GM18951 (cell line): ENCODE results near the gene TMPRSS2.

Experiments
- POLR2A ChIP-seq: IDR thresholded peaks from 4 replicates; pipeline ENCODE4 v1.6.1; 2011; ENCODE audit warnings: mild to moderate bottlenecking; ENCODE audit not compliant: insufficient read length, insufficient read depth; ENCODE audit errors: extremely low read depth
- in situ Hi-C: fragments of 300-500 bp; cut with MboI; formaldehyde crosslinking; loops from one replicate; pipeline ENCODE4 v1.12.0; 2022; ENCODE audit warnings: low sequenced_read_pairs, mixed read lengths, inconsistent platforms; ENCODE audit not compliant: unreplicated experiment

The TMPRSS2 gene

GRCh38 chr21:41523175-41523574, 15.2 kb upstream of the TMPRSS2 start:
- TF ChIP-seq POLR2A = no peak
- in situ Hi-C loops = no loop called here

GRCh38 chr21:41521489-41522027, 13.6 kb upstream of the TMPRSS2 start:
- in situ Hi-C loops = no loop called here
- no peak for TF ChIP-seq POLR2A

- in situ Hi-C loops = no loop called here
- no peak for TF ChIP-seq POLR2A
Measured at GRCh38 chr21:41520560-41521442, 12.8 kb upstream of the TMPRSS2 start.

- in situ Hi-C loops = no loop called here
- no peak for TF ChIP-seq POLR2A
Measured at GRCh38 chr21:41519806-41520559, 12.0 kb upstream of the TMPRSS2 start.

- in situ Hi-C loops = no loop called here
- TF ChIP-seq POLR2A = no peak
Measured at GRCh38 chr21:41518757-41519156, 10.8 kb upstream of the TMPRSS2 start.

GRCh38 chr21:41511858-41512257, 3.9 kb upstream of the TMPRSS2 start:
- in situ Hi-C loops = no loop called here
- no peak for TF ChIP-seq POLR2A

GRCh38 chr21:41510500-41510899, 2.5 kb upstream of the TMPRSS2 start:
- in situ Hi-C loops = no loop called here
- TF ChIP-seq POLR2A = no peak

- TF ChIP-seq POLR2A = no peak
- in situ Hi-C loops = no loop called here
Measured at GRCh38 chr21:41509733-41510132, 1.8 kb upstream of the TMPRSS2 start.

- in situ Hi-C loops = no loop called here
- no peak for TF ChIP-seq POLR2A
Measured at GRCh38 chr21:41509145-41509496, 1.2 kb upstream of the TMPRSS2 start.

GRCh38 chr21:41508415-41509144, 622 bp upstream of the TMPRSS2 start:
- no peak for TF ChIP-seq POLR2A
- in situ Hi-C loops = no loop called here

- in situ Hi-C loops = no loop called here
- TF ChIP-seq POLR2A = no peak
Measured at GRCh38 chr21:41506611-41507520, 1.1 kb downstream of the TMPRSS2 start.

GRCh38 chr21:41506005-41506594, 1.9 kb downstream of the TMPRSS2 start:
- TF ChIP-seq POLR2A = no peak

More at GRCh38 chr21:41506005-41506594, 1.9 kb downstream of the TMPRSS2 start:
- in situ Hi-C loops = no loop called here
